ENCODE data around the gene JARID2. TPM values are rescaled to one million over a fixed set of nuclear protein-coding genes. Genes with fewer than 3 reads are reported as not detected.

The JARID2 gene
- total and polyA plus RNA-seq, 4 donors = 1.4 to 12.3 (median 3.4) TPM

- Histone ChIP-seq H3K27me3 (ENCODE audit: control insufficient read depth in 4 of 4, insufficient read depth in 4 of 4, low read length in 3 of 4) (no peaks in the 10 kb centered on the region), H3K4me1 (ENCODE audit: control insufficient read depth in 4 of 4, insufficient read depth in 4 of 4, low read length in 3 of 4) (peaks cover 6 to 13% (median 11%) of the 10 kb centered on the region in 4 donors), H3K4me3 (ENCODE audit: low read depth in 1 of 3, low read length in 3 of 3) (no peak overlapping the region), H3K27ac (ENCODE audit: low read depth in 1 of 2, low read length in 2 of 2) (no peak overlapping the region), H3K9ac (ENCODE audit: low read depth in 1 of 2, low read length in 2 of 2) (no peak overlapping the region), H3K9me3 (ENCODE audit: control insufficient read depth in 4 of 4, low read length in 3 of 4) (no peaks in the 10 kb centered on the region), H3K36me3 (ENCODE audit: control insufficient read depth in 4 of 4, insufficient read depth in 3 of 4, low read depth in 1 of 4, low read length in 3 of 4) (no peaks in the 10 kb centered on the region)
- WGBS = 83% methylated on average over 4 of the region's 4 CpGs
- TF ChIP-seq NR2F2 (IDR thresholded peaks at IDR 0.05) (no peak), YY1 (IDR thresholded peaks at IDR 0.05) (no peak), TAF1 (conservative IDR thresholded peaks at IDR 0.05) (no peak), FOXA1 (IDR thresholded peaks at IDR 0.05) (no peak), ZBTB33 (IDR thresholded peaks at IDR 0.05) (no peak), EGR1 (IDR thresholded peaks at IDR 0.05; ENCODE audit: low read depth in 2 of 2) (no peak), HNF4G (IDR thresholded peaks at IDR 0.05) (no peak), CTCF (IDR thresholded peaks at IDR 0.05; ENCODE audit: low read depth, low read length, missing input control) (no peak), HNF4A (conservative IDR thresholded peaks at IDR 0.05) (no peak), SP1 (IDR thresholded peaks at IDR 0.05) (no peak)
- TF ChIP-seq, protein P1, sequence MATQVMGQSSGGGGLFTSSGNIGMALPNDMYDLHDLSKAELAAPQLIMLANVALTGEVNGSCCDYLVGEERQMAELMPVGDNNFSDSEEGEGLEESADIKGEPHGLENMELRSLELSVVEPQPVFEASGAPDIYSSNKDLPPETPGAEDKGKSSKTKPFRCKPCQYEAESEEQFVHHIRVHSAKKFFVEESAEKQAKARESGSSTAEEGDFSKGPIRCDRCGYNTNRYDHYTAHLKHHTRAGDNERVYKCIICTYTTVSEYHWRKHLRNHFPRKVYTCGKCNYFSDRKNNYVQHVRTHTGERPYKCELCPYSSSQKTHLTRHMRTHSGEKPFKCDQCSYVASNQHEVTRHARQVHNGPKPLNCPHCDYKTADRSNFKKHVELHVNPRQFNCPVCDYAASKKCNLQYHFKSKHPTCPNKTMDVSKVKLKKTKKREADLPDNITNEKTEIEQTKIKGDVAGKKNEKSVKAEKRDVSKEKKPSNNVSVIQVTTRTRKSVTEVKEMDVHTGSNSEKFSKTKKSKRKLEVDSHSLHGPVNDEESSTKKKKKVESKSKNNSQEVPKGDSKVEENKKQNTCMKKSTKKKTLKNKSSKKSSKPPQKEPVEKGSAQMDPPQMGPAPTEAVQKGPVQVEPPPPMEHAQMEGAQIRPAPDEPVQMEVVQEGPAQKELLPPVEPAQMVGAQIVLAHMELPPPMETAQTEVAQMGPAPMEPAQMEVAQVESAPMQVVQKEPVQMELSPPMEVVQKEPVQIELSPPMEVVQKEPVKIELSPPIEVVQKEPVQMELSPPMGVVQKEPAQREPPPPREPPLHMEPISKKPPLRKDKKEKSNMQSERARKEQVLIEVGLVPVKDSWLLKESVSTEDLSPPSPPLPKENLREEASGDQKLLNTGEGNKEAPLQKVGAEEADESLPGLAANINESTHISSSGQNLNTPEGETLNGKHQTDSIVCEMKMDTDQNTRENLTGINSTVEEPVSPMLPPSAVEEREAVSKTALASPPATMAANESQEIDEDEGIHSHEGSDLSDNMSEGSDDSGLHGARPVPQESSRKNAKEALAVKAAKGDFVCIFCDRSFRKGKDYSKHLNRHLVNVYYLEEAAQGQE (IDR thresholded peaks at IDR 0.05) = no peak
- no peak for DNase-seq (ENCODE audit: low spot score)
Measured at GRCh38 chr6:15384901-15385300, 139.0 kb downstream of the JARID2 start.

GRCh38 chr6:15385521-15385920, 139.7 kb downstream of the JARID2 start:
- no peak overlapping the region for H3K4me3 ChIP-seq (ENCODE audit: low read depth in 1 of 3, low read length in 3 of 3)
- H3K9ac ChIP-seq (ENCODE audit: low read depth in 1 of 2, low read length in 2 of 2) = no peak overlapping the region
- peaks cover 7 to 18% (median 15%) of the 10 kb centered on the region in 4 donors for H3K4me1 ChIP-seq (ENCODE audit: control insufficient read depth in 4 of 4, insufficient read depth in 4 of 4, low read length in 3 of 4)
- no peaks in the 10 kb centered on the region for H3K36me3 ChIP-seq (ENCODE audit: control insufficient read depth in 4 of 4, insufficient read depth in 3 of 4, low read depth in 1 of 4, low read length in 3 of 4)
- TF ChIP-seq EGR1 (IDR thresholded peaks at IDR 0.05; ENCODE audit: low read depth in 2 of 2) (no peak), ZBTB33 (IDR thresholded peaks at IDR 0.05) (no peak), TAF1 (conservative IDR thresholded peaks at IDR 0.05) (no peak), YY1 (IDR thresholded peaks at IDR 0.05) (no peak), JUND (IDR thresholded peaks at IDR 0.05) (no peak), FOXA1 (IDR thresholded peaks at IDR 0.05) (no peak), RAD21 (IDR thresholded peaks at IDR 0.05) (no peak), FOXA2 (IDR thresholded peaks at IDR 0.05) (no peak), HNF4G (IDR thresholded peaks at IDR 0.05) (no peak), RXRA (IDR thresholded peaks at IDR 0.05) (no peak)
- TF ChIP-seq, protein P2, sequence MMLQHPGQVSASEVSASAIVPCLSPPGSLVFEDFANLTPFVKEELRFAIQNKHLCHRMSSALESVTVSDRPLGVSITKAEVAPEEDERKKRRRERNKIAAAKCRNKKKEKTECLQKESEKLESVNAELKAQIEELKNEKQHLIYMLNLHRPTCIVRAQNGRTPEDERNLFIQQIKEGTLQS (IDR thresholded peaks at IDR 0.05) = no peak
- TF ChIP-seq, protein P1 (IDR thresholded peaks at IDR 0.05) = no peak
- 95% methylated on average over 6 of the region's 6 CpGs for WGBS
- DNase-seq (ENCODE audit: low spot score) = no peak
- no peak overlapping the region for H3K27ac ChIP-seq (ENCODE audit: low read depth in 1 of 2, low read length in 2 of 2)
- no peaks in the 10 kb centered on the region for H3K27me3 ChIP-seq (ENCODE audit: control insufficient read depth in 4 of 4, insufficient read depth in 4 of 4, low read length in 3 of 4)
- H3K9me3 ChIP-seq (ENCODE audit: control insufficient read depth in 4 of 4, low read length in 3 of 4) = no peaks in the 10 kb centered on the region

Data from liver (tissue), 9 donors.